ENCODE data around the gene KRTCAP2.
"Not testable (repeated sequence)": the region's sequence is repeated elsewhere in the genome, so short reads cannot be mapped to it uniquely, and the experiment has no call there.

Gene KRTCAP2

GRCh38 chr1:155168456-155169210 lies 4.5 kb downstream of the KRTCAP2 start:
- peak; percentile 37 for DNase-seq (ENCODE audit: low spot score)

GRCh38 chr1:155168105-155168445 lies 5.0 kb downstream of the KRTCAP2 start:
- DNase-seq (ENCODE audit: low spot score), result not testable (repeated sequence)

GRCh38 chr1:155167166-155168104 lies 5.7 kb downstream of the KRTCAP2 start:
- peak; percentile 93 for DNase-seq (ENCODE audit: low spot score)

- peak; percentile 80 for DNase-seq (ENCODE audit: low spot score)
Measured at GRCh38 chr1:155166471-155167165, 6.5 kb downstream of the KRTCAP2 start.

- peak; percentile 73 for DNase-seq (ENCODE audit: low spot score)
Measured at GRCh38 chr1:155166051-155166470, 7.0 kb downstream of the KRTCAP2 start.

- not testable (repeated sequence) for DNase-seq (ENCODE audit: low spot score)
Measured at GRCh38 chr1:155164625-155165024, 8.5 kb downstream of the KRTCAP2 start.

- not testable (repeated sequence) for DNase-seq (ENCODE audit: low spot score)
Measured at GRCh38 chr1:155163785-155164184, 9.3 kb downstream of the KRTCAP2 start.

GRCh38 chr1:155162631-155163030 lies 10.5 kb downstream of the KRTCAP2 start:
- not testable (repeated sequence) for DNase-seq (ENCODE audit: low spot score)

- no peak for DNase-seq (ENCODE audit: low spot score)
Measured at GRCh38 chr1:155160128-155160527, 13.0 kb downstream of the KRTCAP2 start.

- DNase-seq (ENCODE audit: low spot score), result no peak
Measured at GRCh38 chr1:155158991-155159390, 14.1 kb downstream of the KRTCAP2 start.

GRCh38 chr1:155155996-155156643 lies 17.0 kb downstream of the KRTCAP2 start:
- not testable (repeated sequence) for DNase-seq (ENCODE audit: low spot score)

GRCh38 chr1:155145491-155145890 lies 27.6 kb downstream of the KRTCAP2 start:
- DNase-seq (ENCODE audit: low spot score), result no peak

- no peak for DNase-seq (ENCODE audit: low spot score)
Measured at GRCh38 chr1:155141749-155142148, 31.4 kb downstream of the KRTCAP2 start.

GRCh38 chr1:155140630-155140953 lies 32.5 kb downstream of the KRTCAP2 start:
- DNase-seq (ENCODE audit: low spot score), result no peak

- DNase-seq (ENCODE audit: low spot score), result peak; percentile 91
Measured at GRCh38 chr1:155139895-155140629, 33.0 kb downstream of the KRTCAP2 start, which contains the start of gene DPM3. Gene DPM3 (minus strand): TSS chr1:155140531. CDS start chr1:155140240, 291 bp downstream.

GRCh38 chr1:155137154-155137949 lies 35.8 kb downstream of the KRTCAP2 start:
- DNase-seq (ENCODE audit: low spot score), result no peak

- no peak for DNase-seq (ENCODE audit: low spot score)
Measured at GRCh38 chr1:155136748-155137147, 36.4 kb downstream of the KRTCAP2 start.

GRCh38 chr1:155135415-155136028 lies 37.6 kb downstream of the KRTCAP2 start, which contains the start of gene SLC50A1:
Gene SLC50A1 (plus strand): TSS chr1:155135852. CDS start chr1:155135912, 60 bp downstream.
- peak; percentile 97 for DNase-seq (ENCODE audit: low spot score)

GRCh38 chr1:155134880-155135414 lies 38.2 kb downstream of the KRTCAP2 start:
- peak; percentile 71 for DNase-seq (ENCODE audit: low spot score)
